Muscle layer of duodenum (tissue), 2 donors: Measurements from ENCODE around the gene MAPRE2.

Experiments
- H3K27ac ChIP-seq: one replicate; pipeline ENCODE4 v1.7.0; 2013; ENCODE audit warnings: mild to moderate bottlenecking, low read length
- H3K27me3 ChIP-seq: one replicate; pipeline ENCODE4 v1.7.0; 2013; ENCODE audit warnings: low read depth, mild to moderate bottlenecking, control low read depth, low read length
- H3K36me3 ChIP-seq, 2 donors: one replicate each; pipeline ENCODE4 v1.7.0; 2013; ENCODE audit warnings: low read length in 2 of 2, control low read depth in 1 of 2, mild to moderate bottlenecking in 1 of 2; ENCODE audit not compliant: insufficient read depth in 2 of 2, control insufficient read depth in 1 of 2
- H3K4me1 ChIP-seq, 2 donors: one replicate each; pipeline ENCODE4 v1.7.0; 2013; ENCODE audit warnings: low read length in 2 of 2, mild to moderate bottlenecking in 2 of 2, control low read depth in 1 of 2, moderate library complexity in 1 of 2; ENCODE audit not compliant: insufficient read depth in 2 of 2, control insufficient read depth in 1 of 2
- H3K4me3 ChIP-seq, 2 donors: one replicate each; pipeline ENCODE4 v1.7.0; 2013; ENCODE audit warnings: low read length in 2 of 2, low read depth in 1 of 2, mild to moderate bottlenecking in 1 of 2
- H3K9me3 ChIP-seq, 2 donors: one replicate each; pipeline ENCODE4 v1.7.0; 2013; ENCODE audit warnings: low read length in 2 of 2, control low read depth in 1 of 2, mild to moderate bottlenecking in 1 of 2; ENCODE audit not compliant: control insufficient read depth in 1 of 2
- donor health status: healthy.

MAPRE2 gene

DNA sequence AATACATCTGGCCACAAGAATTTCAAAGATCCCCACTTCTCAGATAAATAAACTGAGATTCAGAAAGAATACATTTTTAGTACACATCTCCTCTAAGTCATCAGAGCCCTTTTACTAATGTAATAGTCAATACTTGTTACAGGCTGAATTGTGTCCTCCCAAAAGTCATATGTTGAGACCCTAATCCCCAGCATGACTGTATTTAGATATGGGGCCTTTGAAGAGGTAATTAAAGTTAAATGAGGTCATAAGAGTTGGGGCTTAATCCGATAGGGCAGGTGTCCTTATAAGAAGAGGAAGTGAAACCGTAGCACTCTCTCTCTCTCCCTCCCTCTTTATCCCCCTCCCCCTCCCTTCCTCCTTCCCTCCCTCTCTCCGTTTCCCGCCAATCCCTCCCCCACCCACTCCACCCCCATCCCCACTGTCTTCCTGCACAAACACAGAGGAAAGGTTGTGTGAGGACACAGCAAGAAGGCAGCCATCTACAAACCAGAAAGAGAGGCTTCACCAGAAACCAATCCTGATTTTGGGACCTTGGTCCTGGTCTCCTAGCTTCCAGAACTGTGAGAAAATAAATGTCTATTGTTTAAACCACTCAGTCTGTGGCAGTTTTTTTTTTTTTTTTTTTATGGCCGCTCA lies 133.0 kb downstream of the MAPRE2 start:
- no peak overlapping the region for H3K27ac ChIP-seq
- no peaks in the 10 kb centered on the region for H3K4me1 ChIP-seq
- H3K36me3 ChIP-seq, result no peaks in the 10 kb centered on the region
- no peaks in the 10 kb centered on the region for H3K27me3 ChIP-seq
- no peaks in the 10 kb centered on the region for H3K9me3 ChIP-seq
- H3K4me3 ChIP-seq, result no peak overlapping the region

DNA sequence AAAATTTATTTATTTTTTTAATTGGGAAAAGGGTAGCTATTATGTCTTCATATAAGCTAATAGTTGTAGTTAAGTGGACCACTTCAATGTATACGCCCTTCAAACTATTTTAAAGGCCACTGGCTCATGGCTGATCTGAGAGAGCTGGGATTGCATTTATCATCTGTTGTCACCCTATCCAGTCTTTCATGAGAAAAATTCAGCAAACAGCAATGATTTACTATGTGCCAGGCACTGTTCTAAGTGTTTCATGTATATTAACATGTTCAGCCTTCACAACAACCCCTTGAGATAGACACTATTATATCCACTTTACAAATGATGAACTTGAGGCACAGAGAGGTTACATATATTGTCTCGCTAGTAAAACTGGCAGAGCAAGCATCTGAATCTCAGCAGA lies 133.5 kb downstream of the MAPRE2 start:
- no peak overlapping the region for H3K27ac ChIP-seq
- H3K27me3 ChIP-seq, result no peaks in the 10 kb centered on the region
- H3K36me3 ChIP-seq, result no peaks in the 10 kb centered on the region
- no peak overlapping the region for H3K4me3 ChIP-seq
- H3K4me1 ChIP-seq, result no peaks in the 10 kb centered on the region
- no peaks in the 10 kb centered on the region for H3K9me3 ChIP-seq

DNA sequence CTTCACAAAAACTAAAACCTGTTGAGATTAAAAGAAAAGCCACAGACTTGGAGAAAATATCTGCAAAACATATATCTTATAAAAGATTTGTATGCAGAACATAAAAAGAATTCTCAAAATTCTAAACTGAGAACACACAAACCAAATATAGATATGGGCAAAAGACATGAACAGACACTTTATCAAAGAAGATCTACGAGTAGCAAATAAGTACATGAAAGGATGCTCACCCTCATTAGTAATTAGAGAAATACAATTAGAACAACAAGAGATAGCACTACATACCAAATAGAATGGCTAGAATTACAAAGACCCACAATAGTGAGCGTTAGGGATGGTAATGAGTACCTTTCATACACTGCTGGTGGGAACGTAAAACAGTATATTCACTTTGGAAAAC lies 135.7 kb downstream of the MAPRE2 start:
- Histone ChIP-seq H3K4me1 (no peaks in the 10 kb centered on the region), H3K9me3 (no peaks in the 10 kb centered on the region), H3K27ac (no peak overlapping the region), H3K27me3 (no peaks in the 10 kb centered on the region), H3K4me3 (no peak overlapping the region), H3K36me3 (no peaks in the 10 kb centered on the region)

DNA sequence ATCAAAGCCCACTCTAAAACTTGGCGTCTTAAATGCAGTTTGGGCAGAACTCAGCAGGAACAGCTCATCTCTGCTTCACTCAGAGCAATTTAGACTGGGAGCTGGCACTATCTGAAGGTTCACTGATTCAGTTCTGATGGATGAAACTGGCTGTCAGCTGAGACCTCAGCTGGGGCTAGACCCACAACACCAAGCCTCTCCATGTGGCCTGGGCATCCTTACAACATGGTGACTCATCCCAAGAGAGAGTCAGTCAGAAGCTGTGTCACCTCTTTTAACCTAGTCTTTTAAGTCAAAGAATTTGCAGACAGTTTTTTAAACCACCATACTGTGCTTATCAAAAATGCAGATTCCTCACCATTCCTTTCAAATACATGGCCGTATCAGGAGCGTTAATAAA lies 137.0 kb downstream of the MAPRE2 start:
- Histone ChIP-seq H3K27ac (no peak overlapping the region), H3K9me3 (no peaks in the 10 kb centered on the region), H3K27me3 (no peaks in the 10 kb centered on the region), H3K36me3 (no peaks in the 10 kb centered on the region), H3K4me3 (no peak overlapping the region), H3K4me1 (no peaks in the 10 kb centered on the region)

DNA sequence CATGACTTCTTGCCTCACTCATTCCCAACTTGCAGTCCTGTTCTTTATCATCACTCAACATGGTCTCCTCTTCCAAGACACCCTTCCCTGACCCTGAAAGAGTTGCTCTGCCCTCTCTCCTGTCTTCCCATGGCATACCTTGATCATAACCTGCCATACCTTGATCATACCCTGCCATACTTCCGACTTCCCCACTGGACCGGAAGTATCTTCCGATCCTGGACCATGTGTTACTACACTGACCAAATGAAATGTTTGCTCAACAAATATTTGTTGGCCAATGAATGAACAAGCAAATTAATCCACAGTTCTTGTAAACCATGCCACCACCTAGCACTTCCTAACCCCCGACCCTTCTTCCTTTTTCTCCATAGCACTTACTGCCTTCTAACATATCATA lies 138.7 kb downstream of the MAPRE2 start:
- H3K9me3 ChIP-seq, result no peaks in the 10 kb centered on the region
- H3K36me3 ChIP-seq, result no peaks in the 10 kb centered on the region
- no peaks in the 10 kb centered on the region for H3K4me1 ChIP-seq
- H3K4me3 ChIP-seq, result no peak overlapping the region
- no peak overlapping the region for H3K27ac ChIP-seq
- H3K27me3 ChIP-seq, result no peaks in the 10 kb centered on the region

DNA sequence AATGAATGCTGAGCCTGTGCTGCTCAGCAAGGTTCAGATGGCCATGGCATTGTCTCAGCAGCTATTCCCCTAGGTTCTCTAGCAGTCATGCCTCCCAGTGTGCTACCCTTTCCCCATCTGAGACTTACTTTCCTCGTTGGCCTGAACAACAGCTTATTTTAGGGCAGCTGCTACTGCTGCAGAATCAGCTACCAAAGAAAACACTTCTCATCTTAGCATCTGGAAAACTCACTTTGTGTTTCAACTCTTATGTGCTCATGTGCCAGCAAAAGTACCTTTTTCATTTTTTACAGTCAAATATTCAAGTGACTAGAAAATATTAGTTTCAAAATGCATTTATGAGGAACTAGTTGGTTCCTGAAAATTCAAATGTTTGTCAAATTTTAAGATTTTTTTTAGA lies 139.2 kb downstream of the MAPRE2 start:
- Histone ChIP-seq H3K4me1 (no peaks in the 10 kb centered on the region), H3K27ac (no peak overlapping the region), H3K27me3 (no peaks in the 10 kb centered on the region), H3K4me3 (no peak overlapping the region), H3K36me3 (no peaks in the 10 kb centered on the region), H3K9me3 (no peaks in the 10 kb centered on the region)

DNA sequence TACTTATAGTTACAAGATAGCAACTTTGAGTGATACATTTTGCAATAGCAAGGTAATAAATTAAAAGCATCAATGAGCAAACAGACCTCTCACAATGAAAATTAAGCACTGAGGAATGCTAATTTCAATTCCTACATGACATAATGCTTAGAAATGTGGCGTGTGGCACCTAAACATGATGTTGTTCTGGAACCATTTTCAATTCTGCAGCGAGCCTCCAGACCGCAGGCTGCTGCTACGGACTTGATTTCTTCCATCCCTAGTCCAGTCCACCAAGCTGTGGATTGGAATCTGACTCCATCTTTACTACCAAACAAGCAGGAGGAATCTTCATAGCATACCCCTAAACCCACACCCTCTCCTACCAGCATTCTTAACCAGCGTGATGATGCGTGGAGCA lies 140.9 kb downstream of the MAPRE2 start:
- Histone ChIP-seq H3K4me1 (no peaks in the 10 kb centered on the region), H3K36me3 (no peaks in the 10 kb centered on the region), H3K27me3 (no peaks in the 10 kb centered on the region), H3K4me3 (no peak overlapping the region), H3K27ac (no peak overlapping the region), H3K9me3 (no peaks in the 10 kb centered on the region)

DNA sequence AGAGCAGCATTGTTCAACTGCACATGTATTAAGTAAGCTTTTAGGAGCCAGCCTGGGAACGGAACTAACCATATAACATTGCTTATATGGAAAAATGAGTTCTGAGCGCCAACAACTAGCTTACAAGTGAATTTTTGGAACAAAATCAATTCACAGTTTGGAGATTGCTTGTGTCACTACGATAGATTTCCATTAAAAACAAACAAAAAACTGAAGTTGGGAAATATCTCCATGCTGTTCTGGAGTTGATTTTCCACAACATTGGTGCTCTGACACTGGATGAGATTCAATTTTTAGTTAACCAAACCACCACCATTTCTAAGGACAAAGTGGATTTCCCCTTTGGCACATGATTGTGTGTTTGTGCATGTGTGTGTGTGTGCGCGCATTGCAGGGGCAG lies 142.7 kb downstream of the MAPRE2 start:
- no peaks in the 10 kb centered on the region for H3K9me3 ChIP-seq
- no peaks in the 10 kb centered on the region for H3K4me1 ChIP-seq
- no peak overlapping the region for H3K27ac ChIP-seq
- no peaks in the 10 kb centered on the region for H3K27me3 ChIP-seq
- no peak overlapping the region for H3K4me3 ChIP-seq
- H3K36me3 ChIP-seq, result no peaks in the 10 kb centered on the region

DNA sequence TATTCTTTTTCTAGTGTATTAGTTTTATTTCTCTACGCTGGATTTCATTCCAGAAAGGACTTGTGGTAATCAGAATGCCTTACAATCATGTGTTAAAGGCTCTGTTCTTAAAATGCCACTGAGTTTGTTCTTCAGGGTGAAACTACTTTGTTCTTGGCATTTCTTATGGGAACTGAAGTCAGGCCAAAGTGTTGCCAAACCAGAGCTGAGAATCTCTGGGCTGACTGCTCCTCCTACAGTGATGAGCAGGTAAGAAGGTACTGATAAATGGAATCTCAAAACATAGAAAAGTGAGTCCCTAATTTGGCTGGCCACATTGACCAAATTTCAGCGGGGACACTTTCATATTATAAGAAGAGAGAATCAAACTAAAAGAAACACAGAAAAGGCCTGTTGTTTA lies 144.6 kb downstream of the MAPRE2 start:
- Histone ChIP-seq H3K9me3 (no peaks in the 10 kb centered on the region), H3K27ac (no peak overlapping the region), H3K27me3 (no peaks in the 10 kb centered on the region), H3K4me3 (no peak overlapping the region), H3K4me1 (no peaks in the 10 kb centered on the region), H3K36me3 (no peaks in the 10 kb centered on the region)

DNA sequence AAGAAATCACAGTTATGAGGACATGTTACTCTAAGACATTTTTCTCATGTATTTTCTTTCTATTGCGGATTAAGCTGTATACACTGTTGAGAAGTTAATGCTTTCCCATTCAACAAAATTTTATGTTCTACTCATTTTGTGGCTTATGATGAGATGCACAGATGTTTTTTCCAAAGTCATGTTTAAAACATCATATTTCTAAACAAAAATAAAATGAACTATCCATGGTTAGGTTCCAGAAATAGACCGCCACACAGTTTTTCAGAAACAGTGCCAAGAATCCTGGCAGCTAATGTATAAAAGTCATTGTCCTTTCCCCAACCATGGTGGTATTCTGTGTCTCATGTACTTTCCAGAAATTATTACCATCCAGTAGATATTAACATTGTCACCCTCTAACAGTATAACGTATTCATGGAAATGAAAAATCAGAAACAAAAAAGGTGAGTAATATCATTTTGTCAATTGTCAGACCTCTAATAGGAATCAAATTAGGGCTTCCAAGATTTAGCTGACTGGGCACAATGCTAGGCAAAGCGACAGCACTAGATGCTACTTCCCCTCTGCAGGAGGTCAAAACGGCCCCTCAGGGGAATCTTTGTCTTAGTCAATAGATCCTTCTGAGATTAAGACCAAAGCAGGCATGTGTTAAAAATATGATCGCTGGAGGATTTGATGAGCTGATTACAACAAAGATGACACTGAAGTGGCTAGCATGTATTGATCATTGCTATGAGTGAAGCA lies 145.2 kb downstream of the MAPRE2 start:
- Histone ChIP-seq H3K4me3 (no peak overlapping the region), H3K27ac (no peak overlapping the region), H3K4me1 (no peaks in the 10 kb centered on the region), H3K27me3 (no peaks in the 10 kb centered on the region), H3K36me3 (no peaks in the 10 kb centered on the region), H3K9me3 (no peaks in the 10 kb centered on the region)

DNA sequence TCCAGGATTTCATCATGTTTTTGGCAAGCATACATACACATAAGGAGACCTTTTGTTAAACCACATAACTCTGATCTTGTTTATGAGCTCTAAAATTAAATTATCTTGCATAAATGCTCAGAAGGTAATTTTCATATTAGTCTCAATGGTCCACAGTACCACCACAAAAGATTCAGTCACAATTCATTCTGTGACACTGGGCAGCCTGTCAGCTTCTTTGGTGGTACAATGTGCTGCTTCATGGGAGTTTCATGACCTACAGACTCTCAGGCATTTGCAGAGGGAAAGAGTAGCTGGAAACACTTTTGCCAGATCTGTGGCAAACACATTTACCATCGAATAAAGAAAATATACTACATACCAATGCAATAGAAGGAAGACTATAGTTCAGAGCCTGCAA lies 148.3 kb downstream of the MAPRE2 start:
- no peaks in the 10 kb centered on the region for H3K4me1 ChIP-seq
- H3K36me3 ChIP-seq, result no peaks in the 10 kb centered on the region
- H3K4me3 ChIP-seq, result no peak overlapping the region
- no peak overlapping the region for H3K27ac ChIP-seq
- H3K9me3 ChIP-seq, result no peaks in the 10 kb centered on the region
- no peaks in the 10 kb centered on the region for H3K27me3 ChIP-seq
